Measurements from ENCODE around the gene BPIFB6. TPM values are rescaled to one million over a fixed set of nuclear protein-coding genes. Genes with fewer than 3 reads are reported as not detected.

The BPIFB6 gene
- total and polyA plus RNA-seq, 2 donors (not counting 3 experiments of a cell fraction or from before 2014, with no cell fraction given) = not detected

- H3K27ac ChIP-seq (ENCODE audit: insufficient read depth, low read depth, low read length) = no peak overlapping the region
- H3K27me3 ChIP-seq (ENCODE audit: control insufficient read depth in 2 of 2, insufficient read depth in 2 of 2, low read length in 2 of 2) = no peaks in the 10 kb centered on the region
- H3K36me3 ChIP-seq (ENCODE audit: control insufficient read depth in 2 of 2, extremely low read depth in 1 of 2, insufficient read depth in 2 of 2, low read length in 2 of 2) = no peaks in the 10 kb centered on the region
- POLR2A ChIA-PET = no interaction called here
- BruUV-seq (replicated peaks) = no TSS peak
- H3K9me3 ChIP-seq (replicated peaks; ENCODE audit: control insufficient read depth, insufficient read depth, low read length) = no peaks in the 10 kb centered on the region
- no peak overlapping the region for H3K4me2 ChIP-seq (ENCODE audit: insufficient read depth, low read length)
- CTCF ChIA-PET = interaction anchor here (1.4 kb wide), 1 partner anchor 12 kb away, joined by 4 read pairs; no protein-coding TSS in a partner anchor
- no peak for FAIRE-seq
- no peak overlapping the region for H3K9ac ChIP-seq (replicated peaks; ENCODE audit: extremely low read depth, insufficient read depth, low read length)
- TF ChIP-seq JUN (IDR thresholded peaks at IDR 0.05; ENCODE audit: borderline replicate concordance, insufficient read depth, insufficient read length, low read depth) = no peak
- H3K4me1 ChIP-seq (ENCODE audit: control insufficient read depth, extremely low read depth, insufficient read depth, low read length) = no peaks in the 10 kb centered on the region
- H4K20me1 ChIP-seq (replicated peaks; ENCODE audit: control insufficient read depth, extremely low read depth, insufficient read depth, low read length) = no peaks in the 10 kb centered on the region
- no peak overlapping the region for H3K4me3 ChIP-seq (replicated peaks in 1 of 3; ENCODE audit: insufficient read depth in 1 of 3, low read depth in 1 of 3, low read length in 3 of 3)
- no peaks in the 10 kb centered on the region for H3K79me2 ChIP-seq (ENCODE audit: control insufficient read depth, insufficient read depth, low read length)
- dilution Hi-C loops (cut with MboI; ENCODE audit: extremely low pct_ligation_motif_present, low sequenced_read_pairs) = no loop called here
- intact Hi-C loops (cut with micrococcal nuclease) = no loop called here
- H3K9me1 ChIP-seq (replicated peaks; ENCODE audit: control insufficient read depth, extremely low read depth, insufficient read depth, low read length) = no peaks in the 10 kb centered on the region
- H2AFZ ChIP-seq (ENCODE audit: low read depth, low read length) = no peak overlapping the region
- DNase-seq (ENCODE audit: low read depth, low spot score) = no peak
Measured at GRCh38 chr20:33016581-33017109, 14.8 kb upstream of the BPIFB6 start.

GRCh38 chr20:33017542-33017941 is 13.9 kb upstream of the BPIFB6 start:
- Histone ChIP-seq H3K79me2 (ENCODE audit: control insufficient read depth, insufficient read depth, low read length) (no peaks in the 10 kb centered on the region), H3K27ac (ENCODE audit: insufficient read depth, low read depth, low read length) (no peak overlapping the region), H3K9me1 (replicated peaks; ENCODE audit: control insufficient read depth, extremely low read depth, insufficient read depth, low read length) (no peaks in the 10 kb centered on the region), H3K9me3 (replicated peaks; ENCODE audit: control insufficient read depth, insufficient read depth, low read length) (no peaks in the 10 kb centered on the region), H3K9ac (replicated peaks; ENCODE audit: extremely low read depth, insufficient read depth, low read length) (no peak overlapping the region), H3K4me1 (ENCODE audit: control insufficient read depth, extremely low read depth, insufficient read depth, low read length) (no peaks in the 10 kb centered on the region), H2AFZ (ENCODE audit: low read depth, low read length) (no peak overlapping the region), H3K4me3 (replicated peaks in 1 of 3; ENCODE audit: insufficient read depth in 1 of 3, low read depth in 1 of 3, low read length in 3 of 3) (no peak overlapping the region), H3K4me2 (ENCODE audit: insufficient read depth, low read length) (no peak overlapping the region), H3K36me3 (ENCODE audit: control insufficient read depth in 2 of 2, extremely low read depth in 1 of 2, insufficient read depth in 2 of 2, low read length in 2 of 2) (no peaks in the 10 kb centered on the region), H3K27me3 (ENCODE audit: control insufficient read depth in 2 of 2, insufficient read depth in 2 of 2, low read length in 2 of 2) (no peaks in the 10 kb centered on the region), H4K20me1 (replicated peaks; ENCODE audit: control insufficient read depth, extremely low read depth, insufficient read depth, low read length) (no peaks in the 10 kb centered on the region)
- no peak for DNase-seq (ENCODE audit: low read depth, low spot score)
- POLR2A ChIA-PET = no interaction called here
- intact Hi-C loops (cut with micrococcal nuclease) (no loop called here), dilution Hi-C loops (cut with MboI; ENCODE audit: extremely low pct_ligation_motif_present, low sequenced_read_pairs) (no loop called here)
- FAIRE-seq = no peak
- BruUV-seq (replicated peaks) = no TSS peak
- CTCF ChIA-PET = interaction anchor here (0.7 to 1.0 kb wide), 2 partner anchors 11 to 19 kb away, joined by 3 to 4 read pairs; no protein-coding TSS in a partner anchor
- TF ChIP-seq POLR2A (IDR thresholded peaks at IDR 0.05; ENCODE audit: low read depth, low read length) (no peak), CTCF (IDR thresholded peaks at IDR 0.05; ENCODE audit: extremely low read depth in 1 of 2, insufficient read depth in 1 of 2, low read depth in 1 of 2, low read length in 2 of 2) (no peak), GATA2 (IDR thresholded peaks at IDR 0.05; ENCODE audit: insufficient read depth, insufficient read length, low read depth, low read length) (no peak), POLR2AphosphoS5 (IDR thresholded peaks at IDR 0.05; ENCODE audit: insufficient read depth, low read depth, low read length) (no peak), EZH2 (IDR thresholded peaks at IDR 0.05; ENCODE audit: borderline replicate concordance, low read depth, low read length, severe bottlenecking) (no peak), JUN (IDR thresholded peaks at IDR 0.05; ENCODE audit: borderline replicate concordance, insufficient read depth, insufficient read length, low read depth) (no peak), FOS (IDR thresholded peaks at IDR 0.05; ENCODE audit: borderline replicate concordance, insufficient read depth, low read length) (no peak), MYC (IDR thresholded peaks at IDR 0.05; ENCODE audit: low read depth, low read length) (no peak)
- TF ChIP-seq, protein P1, sequence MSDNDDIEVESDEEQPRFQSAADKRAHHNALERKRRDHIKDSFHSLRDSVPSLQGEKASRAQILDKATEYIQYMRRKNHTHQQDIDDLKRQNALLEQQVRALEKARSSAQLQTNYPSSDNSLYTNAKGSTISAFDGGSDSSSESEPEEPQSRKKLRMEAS (IDR thresholded peaks at IDR 0.05; ENCODE audit: insufficient read depth, insufficient read length) = no peak

Measured in endothelial cell of umbilical vein (primary cell).